GM12878 (cell line): ENCODE results near the gene TDP1. TPM values are rescaled to one million over a fixed set of nuclear protein-coding genes. Genes with fewer than 3 reads are reported as not detected.

ENCODE experiments used
- ATAC-seq: fragments of 200-7000 bp; cut with Tn5 transposase; 3 replicates; pipeline ENCODE4 v1.9.1; 2020; ENCODE audit warnings: mild to moderate bottlenecking, moderate library complexity
- BruUV-seq: library from RNA; stranded (reverse); fragments of 400-500 nt; replicated peaks from 2 replicates; lab custom pipeline; 2021; lab: Mats Ljungman, UMichigan
- CTCF ChIA-PET: fragments of 300-600 bp; sonication (Branson Sonifier 250); formaldehyde crosslinking; extraction: SDS; loops from one replicate; lab custom pipeline; 2021; ENCODE audit warnings: inconsistent platforms; lab: Yijun Ruan, JAX
- POLR2A ChIA-PET: fragments of 350-600 bp; formaldehyde crosslinking; extraction: SDS; loops from one replicate; lab custom pipeline; 2021; ENCODE audit warnings: inconsistent platforms; lab: Charles Lee
- RAD21 ChIA-PET: fragments of 300-600 bp; sonication (Branson Sonifier 250); formaldehyde crosslinking; loops from one replicate; lab custom pipeline; 2023; ENCODE audit warnings: antibody characterized with exemption; ENCODE audit not compliant: unreplicated experiment; lab: Charles Lee
- SMC1A ChIA-PET: fragments of 300-600 bp; sonication (Branson Sonifier 250); formaldehyde crosslinking; loops from one replicate; lab custom pipeline; 2023; ENCODE audit not compliant: unreplicated experiment, uncharacterized antibody; lab: Charles Lee
- DNase-seq: peaks from one replicate; pipeline ENCODE4 v3.0.0-alpha.2; 2011; ENCODE audit warnings: low read depth, low spot score
- FAIRE-seq: peaks from 3 replicates; lab custom pipeline; 2011; peaks lifted over from hg19 to GRCh38; lab: Jason Lieb, UNC
- H2AFZ ChIP-seq: 2 replicates; pipeline ENCODE4 v1.6.0; 2011; ENCODE audit warnings: low read depth, low read length, control low read depth; ENCODE audit not compliant: control insufficient read depth
- H3K27ac ChIP-seq: 2 replicates; pipeline ENCODE4 v1.5.1; 2011; ENCODE audit warnings: control low read depth; ENCODE audit not compliant: control insufficient read depth, insufficient read depth
- H3K27me3 ChIP-seq, 2 experiments: replicated peaks in 1 of 2; 2 replicates each; pipeline versions ENCODE4 v1.6.0 to v1.6.1; 2011; ENCODE audit warnings: low read length in 1 of 2; ENCODE audit not compliant: control insufficient read depth in 2 of 2, insufficient read depth in 2 of 2
- H3K36me3 ChIP-seq, 2 experiments: 2 replicates each; pipeline ENCODE4 v1.5.1; 2011; ENCODE audit warnings: low read length in 1 of 2; ENCODE audit not compliant: control insufficient read depth in 2 of 2, insufficient read depth in 2 of 2
- H3K4me1 ChIP-seq: 2 replicates; pipeline ENCODE4 v1.6.1; 2011; ENCODE audit warnings: mild to moderate bottlenecking, low read length, moderate library complexity, mixed read lengths; ENCODE audit not compliant: control insufficient read depth, insufficient read depth
- H3K4me2 ChIP-seq: 2 replicates; pipeline ENCODE4 v1.6.0; 2011; ENCODE audit warnings: control low read depth; ENCODE audit not compliant: control insufficient read depth, insufficient read depth
- H3K4me3 ChIP-seq: fragments of 200-600 bp; sonication (generic); 2 replicates; pipeline ENCODE4 v1.5.1; 2016
- H3K79me2 ChIP-seq: 2 replicates; pipeline ENCODE4 v1.6.0; 2011; ENCODE audit warnings: low read length; ENCODE audit not compliant: control insufficient read depth, insufficient read depth
- H3K9ac ChIP-seq: 2 replicates; pipeline ENCODE4 v1.8.0; 2011; ENCODE audit warnings: low read length, control low read depth, mixed read lengths; ENCODE audit not compliant: control insufficient read depth, insufficient read depth
- H3K9me3 ChIP-seq: replicated peaks from 3 replicates; pipeline ENCODE4 v1.5.1; 2011; ENCODE audit warnings: mild to moderate bottlenecking, low read length; ENCODE audit not compliant: control insufficient read depth, insufficient read depth
- H4K20me1 ChIP-seq: 2 replicates; pipeline ENCODE4 v1.6.0; 2011; ENCODE audit not compliant: control insufficient read depth, insufficient read depth
- BHLHE40 ChIP-seq, 2 experiments: fragments of 450-650 bp in 1 of 2; IDR thresholded peaks; 2 replicates each; pipeline ENCODE4 v1.6.1; 2011 to 2017; ENCODE audit warnings: low read depth in 2 of 2, borderline replicate concordance in 1 of 2, improper control_type of control experiment in 1 of 2, low read length in 1 of 2, mild to moderate bottlenecking in 1 of 2
- ELK1 ChIP-seq: IDR thresholded peaks from 2 replicates; pipeline ENCODE4 v1.6.1; 2012; ENCODE audit warnings: low read depth, low read length, improper control_type of control experiment
- ETV6 ChIP-seq, 2 experiments: fragments of 450-650 bp in 1 of 2; IDR thresholded peaks in 1 of 2; conservative IDR thresholded peaks in 1 of 2; 2 replicates each; pipeline ENCODE4 v1.6.1; 2014; ENCODE audit warnings: antibody characterized with exemption in 1 of 2, borderline replicate concordance in 1 of 2, low read depth in 1 of 2, mild to moderate bottlenecking in 1 of 2, moderate library complexity in 1 of 2
- LARP7 ChIP-seq: fragments of 450-650 bp; IDR thresholded peaks from 2 replicates; pipeline ENCODE4 v1.6.1; 2017; ENCODE audit warnings: mild to moderate bottlenecking
- NRF1 ChIP-seq: conservative IDR thresholded peaks from 2 replicates; pipeline ENCODE4 v1.6.1; 2011; ENCODE audit warnings: mild to moderate bottlenecking, low read depth, low read length, improper control_type of control experiment
- SIN3A ChIP-seq: IDR thresholded peaks from 2 replicates; pipeline ENCODE4 v1.6.1; 2012; ENCODE audit warnings: low read depth, low read length, improper control_type of control experiment
- STAT3 ChIP-seq: IDR thresholded peaks from 2 replicates; pipeline ENCODE4 v1.6.1; 2011; ENCODE audit warnings: low read depth, low read length, improper control_type of control experiment
- TARDBP ChIP-seq: IDR thresholded peaks from 2 replicates; pipeline ENCODE4 v1.6.1; 2016; ENCODE audit warnings: borderline replicate concordance
- TBL1XR1 ChIP-seq: IDR thresholded peaks from 2 replicates; pipeline ENCODE4 v1.6.1; 2012; ENCODE audit warnings: low read depth, low read length, improper control_type of control experiment
- ZBED1 ChIP-seq: IDR thresholded peaks from 2 replicates; pipeline ENCODE4 v1.6.1; 2016; ENCODE audit warnings: borderline replicate concordance
- ZNF687 ChIP-seq: fragments of 450-650 bp; IDR thresholded peaks from 2 replicates; pipeline ENCODE4 v1.6.1; 2017; ENCODE audit warnings: mild to moderate bottlenecking, moderate library complexity
- WGBS: methylation state at CpG from one replicate; pipeline ENCODE4 v1.1.6; 2016; ENCODE audit warnings: low lambda C conversion rate; ENCODE audit not compliant: insufficient replicate concordance, insufficient coverage; ENCODE audit errors: missing lambda C conversion rate; 5-methylcytosine and 5-hydroxymethylcytosine counted together
- in situ Hi-C: fragments of 300-500 bp; cut with MboI; formaldehyde crosslinking; loops from 9 replicates; pipeline ENCODE4 v1.14.3; 2018; ENCODE audit warnings: mixed read lengths
- intact Hi-C: fragments of 100-400 bp; cut with micrococcal nuclease; formaldehyde crosslinking; loops from one replicate; pipeline ENCODE4 v1.14.2; 2022; ENCODE audit not compliant: unreplicated experiment
- polyA plus RNA-seq, 11 experiments: library from polyadenylated mRNA; depleted of rRNA in 4 of 11; unstranded in 6 of 11; stranded (reverse) in 5 of 11; fragments of >200 nt; fragmentation: Nextera tagmentation in 4 of 11; fragmentation: Illumina TruSeq in 1 of 11; extraction: Ambion mirVana in 4 of 11; extraction: Trizol in 1 of 11; gene quantifications; 1 replicate in 1 of 11; 2 replicates in 10 of 11; pipeline versions ENCODE4 v1.2.1 to v1.2.3, GENCODE V29; 2011 to 2016; ENCODE audit warnings: inconsistent platforms in 2 of 11, missing spikeins in 2 of 11, low read depth in 1 of 11
- total RNA-seq, 4 experiments: library from RNA; depleted of rRNA in 3 of 4; stranded (reverse); fragments of >200 nt in 3 of 4; fragmentation: Illumina TruSeq in 1 of 4; extraction: Trizol in 1 of 4; gene quantifications; 2 replicates each; pipeline versions ENCODE4 v1.2.1 to v1.2.3, GENCODE V29; 2013 to 2021

TDP1 gene
- total and polyA plus RNA-seq, 10 of the 15 experiments (the other 5 are each of a cell fraction or from before 2014, with no cell fraction given) = 40.2 to 60.4 (median 54.1) TPM

GRCh38 chr14:89996963-89997362, 41.2 kb downstream of the TDP1 start:
- RAD21 ChIA-PET = no interaction called here
- H3K4me3 ChIP-seq = no peak overlapping the region

More at GRCh38 chr14:89996963-89997362, 41.2 kb downstream of the TDP1 start:
- Histone ChIP-seq H3K79me2 (no peaks in the 10 kb centered on the region), H3K9ac (no peak overlapping the region), H3K36me3 (peaks cover 2 to 37% of the 10 kb centered on the region in 2 experiments; a peak in 3 of 4 replicates), H3K4me2 (no peak overlapping the region), H3K27me3 (no peaks in the 10 kb centered on the region), H4K20me1 (no peaks in the 10 kb centered on the region), H2AFZ (no peak overlapping the region), H3K4me1 (no peaks in the 10 kb centered on the region), H3K9me3 (no peaks in the 10 kb centered on the region), H3K27ac (no peak overlapping the region)
- ChIA-PET CTCF (interaction anchor here (1.9 kb wide), 1 partner anchor 24 kb away, joined by 5 read pairs; no protein-coding TSS in a partner anchor), POLR2A (no interaction called here), SMC1A (no interaction called here)
- no peak for ATAC-seq
- WGBS = 90% methylated on average over 1 of the region's 1 CpG
- FAIRE-seq = no peak
- BruUV-seq = no TSS peak
- in situ Hi-C loops = no loop called here
- TF ChIP-seq TARDBP (no peak), ZNF687 (no peak), ELK1 (no peak), ETV6 (conservative IDR thresholded peaks at IDR 0.05 in 1 of 2, IDR thresholded peaks at IDR 0.05 in 1 of 2; ENCODE audit: borderline replicate concordance in 1 of 2, low read depth in 1 of 2) (no peak), TBL1XR1 (no peak), BHLHE40 (IDR thresholded peaks at IDR 0.05; ENCODE audit: borderline replicate concordance in 1 of 2, low read depth in 2 of 2, low read length in 1 of 2) (no peak), NRF1 (no peak), LARP7 (no peak), ZBED1 (no peak), STAT3 (no peak), SIN3A (no peak)
- no peak for DNase-seq
- intact Hi-C loops = no loop called here
